Activated CD4-positive, alpha-beta T cell treated with anti-CD3 and anti-CD28 coated beads for 4 hours (primary cell): ENCODE results near the gene DNAH11.
"Not testable (repeated sequence)": the region's sequence is repeated elsewhere in the genome, so short reads cannot be mapped to it uniquely, and the experiment has no call there.

Experiments used
- DNase-seq, 2 donors: peaks; one replicate each; pipeline ENCODE4 v3.0.0-alpha.2; 2020

DNAH11 gene

DNA sequence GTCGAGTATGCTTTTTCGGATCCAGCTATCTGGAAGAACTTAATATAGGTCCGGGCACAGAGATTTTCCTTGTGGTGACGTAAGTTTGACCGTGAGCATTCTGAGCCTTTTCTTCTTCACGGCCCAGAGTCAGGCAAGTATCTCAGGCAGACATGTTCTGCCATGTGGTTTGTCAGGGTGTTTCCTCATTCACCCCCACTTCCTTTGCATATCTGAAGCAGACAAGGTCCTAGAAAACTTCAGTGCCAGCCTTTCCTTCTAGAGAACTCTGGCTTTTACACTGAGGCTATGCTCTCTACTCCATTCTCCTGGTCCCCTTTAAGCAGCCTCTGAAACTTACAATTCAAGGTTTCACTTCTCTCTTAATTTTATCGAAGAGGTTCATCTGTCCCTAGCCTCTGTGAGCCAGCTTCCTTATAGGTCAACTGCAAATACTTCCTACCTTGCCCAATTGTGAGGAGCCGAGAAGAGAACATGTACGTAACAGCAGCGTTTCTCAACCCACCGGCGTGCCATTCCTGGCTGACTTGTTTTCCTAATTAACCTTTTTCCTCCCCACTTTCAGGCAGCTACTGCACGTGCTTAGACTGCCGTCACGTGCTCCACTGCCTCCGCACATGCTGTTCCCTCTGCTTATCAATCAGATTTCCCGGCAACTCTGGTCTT, 355.6 kb downstream of the DNAH11 start:
- peak in 1 of 2 donors; percentile 7 for DNase-seq

- no peak for DNase-seq
Measured at GRCh38 chr7:21902240-21902639, 359.4 kb downstream of the DNAH11 start.

DNA sequence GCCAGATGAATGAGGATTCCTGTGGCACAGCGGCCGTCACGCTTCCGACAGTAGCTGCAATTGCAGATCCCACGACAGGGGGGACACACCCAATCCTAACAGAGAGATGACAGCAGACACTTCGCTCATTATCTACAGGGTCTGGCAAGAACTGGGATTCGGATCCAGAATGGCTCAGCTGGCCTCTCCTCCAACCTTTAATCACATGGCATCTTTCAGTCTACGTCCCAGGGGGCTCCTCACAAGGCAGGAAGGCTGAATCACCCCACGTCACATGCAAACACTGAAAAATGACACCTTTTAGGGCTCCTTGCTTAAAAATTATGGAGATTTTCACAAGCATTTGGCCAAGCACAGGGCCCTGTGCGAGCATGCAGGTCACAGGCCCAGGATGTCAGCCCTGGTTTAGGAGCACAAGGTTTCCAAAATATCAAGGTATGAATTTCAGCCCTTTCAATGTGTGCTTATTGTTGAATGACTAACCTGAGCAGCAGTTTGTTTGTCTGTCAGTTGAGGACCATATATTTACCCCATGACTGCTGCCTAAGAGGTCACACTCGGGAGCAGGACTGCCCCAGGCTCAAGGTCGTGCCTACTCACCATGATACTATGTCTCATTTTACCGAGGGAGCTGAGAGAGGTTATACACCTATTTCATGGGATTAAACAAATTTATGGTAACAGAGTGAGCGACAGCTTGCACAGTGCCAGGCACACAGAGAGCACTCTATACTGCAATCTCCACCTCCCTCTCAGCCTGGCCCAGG, 360.4 kb downstream of the DNAH11 start:
- no peak for DNase-seq

DNA sequence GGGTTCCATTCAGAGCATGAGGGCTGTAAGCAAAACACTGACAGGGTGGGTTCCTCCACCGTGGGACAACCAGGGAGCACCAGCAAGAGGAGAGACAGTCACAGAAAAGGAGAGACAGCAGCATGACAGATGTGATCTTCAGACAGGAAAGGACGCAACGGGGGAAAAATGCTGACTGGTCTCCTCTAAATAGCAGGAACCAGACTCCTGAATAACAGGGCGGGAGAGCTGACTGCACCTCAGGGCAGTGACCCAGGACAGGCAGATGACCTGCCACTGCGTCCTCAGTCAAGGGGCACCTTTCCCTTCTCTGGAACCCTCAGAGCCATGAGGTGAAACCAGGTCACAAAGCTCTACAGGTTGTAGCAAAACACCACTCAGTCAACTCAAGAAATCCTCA, 365.9 kb downstream of the DNAH11 start:
- DNase-seq: no peak

GRCh38 chr7:21910253-21910652, 367.4 kb downstream of the DNAH11 start:
- no peak for DNase-seq

DNA sequence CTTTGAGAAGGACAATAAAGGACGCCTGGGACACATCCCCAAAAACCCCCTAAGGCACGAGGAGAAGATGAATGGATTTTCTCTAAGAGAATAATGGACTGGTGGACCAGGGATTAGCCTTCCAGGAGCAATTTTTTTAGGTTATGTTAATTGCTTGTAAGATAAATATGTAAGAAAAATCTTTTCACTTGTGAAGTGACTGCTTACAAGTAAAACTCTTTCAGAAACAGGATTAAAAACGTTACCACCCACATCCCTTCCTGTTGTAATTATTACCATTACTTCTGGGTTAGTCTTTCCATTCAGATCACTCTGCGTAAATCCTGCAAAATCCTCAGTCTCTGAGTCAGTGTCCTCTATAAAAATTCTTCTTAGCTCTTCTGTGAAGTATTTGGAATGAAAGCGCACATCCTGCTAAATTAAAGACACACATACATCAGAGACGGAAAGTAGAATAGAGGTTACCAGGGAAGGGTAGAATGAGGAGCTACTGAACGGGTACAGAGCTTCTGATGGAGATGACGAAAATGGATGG, 368.6 kb downstream of the DNAH11 start:
- DNase-seq: no peak

DNA sequence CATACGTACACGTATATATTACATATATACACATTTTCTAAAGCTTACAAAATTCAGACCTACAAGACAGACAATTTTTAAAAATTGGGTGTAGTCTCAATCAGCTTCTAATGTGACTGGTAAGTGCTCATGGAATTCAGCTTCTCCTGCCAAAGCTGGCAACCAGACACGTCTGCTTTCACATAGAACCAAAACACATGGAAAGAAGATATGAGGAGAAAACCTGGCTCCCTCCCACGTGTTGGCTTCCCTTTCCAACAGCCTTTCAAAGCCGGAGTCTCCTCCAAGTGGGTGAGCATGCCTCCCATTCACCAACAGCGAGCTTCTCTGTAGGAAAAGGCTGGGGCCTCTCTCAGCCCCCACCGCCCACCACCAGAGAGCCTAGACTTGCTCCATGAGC, 369.5 kb downstream of the DNAH11 start:
- DNase-seq: no peak

DNA sequence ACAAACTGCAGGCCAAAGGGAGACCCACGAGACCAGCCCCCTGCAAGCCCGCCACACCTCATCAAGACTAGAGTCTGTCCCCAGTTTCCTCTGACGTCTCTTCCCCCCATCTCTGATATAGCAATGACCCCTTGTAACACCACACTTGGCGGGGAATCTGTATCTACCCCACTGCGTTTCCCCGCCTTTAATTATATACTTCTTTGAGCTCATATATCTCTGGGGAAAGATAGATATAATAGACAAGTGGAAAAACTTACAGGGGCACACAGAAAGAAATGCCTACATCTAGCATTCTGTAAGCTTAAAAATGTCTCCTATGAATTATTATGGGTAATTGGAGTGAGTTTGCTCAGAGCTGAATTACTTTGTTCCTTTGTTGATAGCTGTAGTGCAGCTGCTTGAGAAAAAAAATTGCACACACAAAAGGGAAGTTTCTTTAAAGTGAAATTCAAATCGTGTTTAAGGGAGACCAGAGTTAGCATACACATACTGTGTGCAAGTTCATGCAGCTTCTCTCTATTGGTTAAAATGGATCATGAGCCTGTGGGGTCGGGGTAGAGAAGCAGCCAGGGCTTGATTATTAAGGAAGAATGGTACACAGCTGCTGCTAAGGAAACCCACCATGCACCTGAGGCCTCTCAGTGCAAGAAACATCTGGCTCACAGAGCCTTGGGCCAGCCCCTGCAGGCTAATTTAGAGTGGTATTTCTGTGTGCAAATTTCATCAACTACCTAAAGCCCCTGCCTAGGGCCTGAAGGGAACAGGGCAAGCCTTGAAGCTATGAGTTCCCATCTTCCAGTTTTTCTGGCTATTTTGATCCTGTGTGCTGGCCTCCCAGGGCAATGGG, 370.3 kb downstream of the DNAH11 start:
- no peak for DNase-seq

DNA sequence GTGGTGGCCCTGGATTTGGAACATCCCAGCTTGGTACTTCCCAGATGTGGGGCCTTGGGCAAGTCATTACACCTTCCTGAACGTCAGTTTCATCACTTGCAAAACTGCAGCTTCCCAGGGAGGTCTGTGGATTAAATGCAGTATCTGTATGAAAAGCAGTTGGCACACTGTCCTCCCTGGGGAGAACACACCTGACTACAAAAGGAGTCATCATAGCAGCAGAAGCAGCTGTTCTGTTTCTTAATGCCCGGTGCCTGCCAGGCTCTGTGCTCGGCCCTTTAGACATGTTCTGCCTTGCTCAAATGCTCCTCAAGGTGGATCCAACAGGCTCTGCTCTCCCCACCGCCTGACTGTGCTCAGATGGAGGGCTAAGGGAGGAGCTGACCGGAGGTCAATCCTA, 371.8 kb downstream of the DNAH11 start:
- no peak for DNase-seq

DNA sequence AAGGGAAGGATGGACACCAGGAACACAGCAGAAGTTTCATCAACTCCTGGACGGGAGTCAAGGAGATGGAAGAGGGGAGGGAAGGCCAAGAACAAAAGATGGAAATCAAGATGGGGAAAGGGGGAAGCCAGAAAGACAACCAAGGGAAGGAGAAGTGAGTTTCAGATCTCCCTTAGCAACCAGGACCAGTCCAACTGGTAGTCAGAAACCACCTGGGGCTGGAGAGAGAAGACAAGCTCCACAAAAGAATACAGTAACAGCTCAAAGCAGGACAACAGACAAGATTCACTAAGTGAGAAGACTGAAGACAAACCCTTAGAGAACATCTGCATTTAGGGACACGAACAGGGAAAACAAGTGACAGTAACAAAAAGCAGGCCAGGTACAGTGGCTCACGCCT, 372.3 kb downstream of the DNAH11 start:
- no peak for DNase-seq

DNA sequence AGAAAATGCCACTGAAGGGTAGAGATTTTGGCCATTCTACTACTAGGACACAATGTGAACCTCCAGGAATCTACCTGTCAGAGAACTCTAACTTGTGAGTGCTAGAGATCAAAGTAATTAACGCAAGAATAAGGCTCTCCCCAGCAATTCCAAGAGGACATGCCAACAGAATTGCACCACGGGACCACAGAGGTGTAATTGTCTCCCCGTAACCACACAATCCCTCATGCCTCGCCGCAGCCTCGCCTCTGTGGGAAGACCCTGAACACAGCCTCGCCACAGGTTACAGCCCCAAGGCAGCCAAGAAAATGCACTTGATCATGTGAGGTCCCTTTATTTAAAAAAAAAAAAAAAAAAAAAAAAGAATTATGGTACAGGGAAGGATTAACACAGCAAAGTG, 373.3 kb downstream of the DNAH11 start:
- no peak for DNase-seq

DNA sequence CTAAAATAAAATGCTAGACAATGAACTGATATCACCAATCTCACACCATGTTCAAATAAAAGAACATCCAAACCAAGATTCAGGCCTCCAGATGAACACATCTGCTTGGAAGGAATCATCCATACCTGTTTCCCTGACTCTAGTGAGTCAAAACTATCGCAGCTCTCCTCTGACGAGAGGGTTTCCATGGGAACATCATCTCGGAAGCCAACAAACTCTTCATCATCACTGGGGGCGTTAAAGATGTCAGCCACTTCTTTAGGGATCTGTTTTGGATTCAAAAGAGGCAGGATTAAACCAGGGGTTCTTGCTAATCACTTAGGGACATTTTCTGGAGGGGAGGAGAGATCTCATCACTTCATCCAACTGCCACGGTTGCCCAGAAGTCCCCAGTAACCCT, 373.8 kb downstream of the DNAH11 start:
- DNase-seq: no peak

DNA sequence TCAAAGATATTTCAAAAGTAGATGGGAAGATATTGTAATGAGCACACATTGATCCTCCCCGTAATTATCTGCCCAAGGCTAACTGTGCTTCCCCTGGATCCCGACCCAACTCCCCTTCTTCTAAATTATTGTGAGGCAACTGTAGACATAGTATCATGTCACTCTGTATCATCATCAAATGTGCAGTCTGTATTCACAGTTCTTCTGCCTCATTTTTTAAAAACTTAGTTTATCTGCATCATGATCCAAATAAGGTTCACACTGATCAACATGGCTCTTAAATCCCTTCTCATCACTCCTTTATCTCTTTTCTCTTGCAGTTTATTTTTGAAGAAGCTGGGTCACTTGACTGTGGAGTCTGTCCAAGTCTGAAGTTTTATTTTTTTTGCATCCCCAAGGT, 375.4 kb downstream of the DNAH11 start:
- DNase-seq: no peak

GRCh38 chr7:21920936-21921335, 378.1 kb downstream of the DNAH11 start:
- no peak for DNase-seq

- no peak for DNase-seq
Measured at GRCh38 chr7:21922605-21923004, 379.8 kb downstream of the DNAH11 start.

- no peak for DNase-seq
Measured at GRCh38 chr7:21923658-21924057, 380.8 kb downstream of the DNAH11 start.

DNA sequence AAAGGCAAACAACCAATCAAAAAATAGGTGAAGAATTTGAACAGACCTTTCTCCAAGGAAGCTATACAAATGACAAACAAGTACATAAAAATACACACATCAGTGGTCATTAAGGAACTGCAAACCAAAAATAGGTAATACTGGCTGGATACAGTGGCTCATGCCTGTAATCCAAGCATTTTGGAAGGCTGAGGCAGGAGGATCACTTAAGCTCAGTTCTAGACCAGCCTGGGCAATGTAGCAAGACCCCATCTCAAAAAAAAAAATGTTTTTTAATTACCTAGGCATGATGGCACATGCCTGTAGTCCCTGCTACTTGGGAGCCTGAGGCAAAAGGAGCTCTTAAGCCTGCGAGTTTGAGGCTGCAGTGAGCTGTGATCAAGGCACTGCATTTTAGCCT, 383.6 kb downstream of the DNAH11 start:
- DNase-seq: no peak

DNA sequence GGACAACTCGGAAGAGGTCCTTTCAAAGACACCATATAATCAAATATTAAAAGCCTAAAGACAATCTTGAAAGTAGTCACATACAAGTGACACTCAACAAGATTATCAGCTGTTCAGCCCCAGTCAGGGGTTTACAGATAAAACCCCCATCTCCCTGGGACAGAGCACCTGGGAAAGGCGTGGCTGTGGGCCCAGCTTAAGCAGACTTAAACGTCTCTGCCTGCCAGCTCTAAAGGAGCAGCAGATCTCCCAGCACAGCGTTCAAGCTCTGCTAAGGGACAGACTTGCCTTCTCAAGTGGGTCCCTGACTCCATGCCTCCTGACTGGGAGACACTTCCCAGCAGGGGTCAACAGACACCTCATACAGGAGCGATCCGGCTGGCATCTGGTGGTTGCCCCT, 384.9 kb downstream of the DNAH11 start:
- DNase-seq: no peak

DNA sequence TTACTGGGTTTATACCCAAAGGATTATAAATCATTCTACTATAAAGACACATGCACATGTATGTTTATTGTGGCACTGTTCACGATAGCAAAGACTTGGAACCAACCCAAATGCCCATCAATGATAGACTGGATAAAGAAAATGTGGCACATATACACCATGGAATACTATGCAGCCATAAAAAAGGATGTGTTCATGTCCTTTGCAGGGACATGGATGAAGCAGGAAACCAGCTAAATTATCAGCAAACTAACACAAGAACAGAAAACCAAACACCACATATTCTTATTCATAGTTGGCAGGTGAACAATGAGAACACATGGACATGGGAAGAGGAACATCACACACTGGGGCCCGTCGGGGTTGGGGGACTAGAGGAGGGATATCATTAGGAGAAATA, 390.5 kb downstream of the DNAH11 start:
- DNase-seq: not testable (repeated sequence)

- no peak for DNase-seq
Measured at GRCh38 chr7:21934808-21935207, 392.0 kb downstream of the DNAH11 start.

DNA sequence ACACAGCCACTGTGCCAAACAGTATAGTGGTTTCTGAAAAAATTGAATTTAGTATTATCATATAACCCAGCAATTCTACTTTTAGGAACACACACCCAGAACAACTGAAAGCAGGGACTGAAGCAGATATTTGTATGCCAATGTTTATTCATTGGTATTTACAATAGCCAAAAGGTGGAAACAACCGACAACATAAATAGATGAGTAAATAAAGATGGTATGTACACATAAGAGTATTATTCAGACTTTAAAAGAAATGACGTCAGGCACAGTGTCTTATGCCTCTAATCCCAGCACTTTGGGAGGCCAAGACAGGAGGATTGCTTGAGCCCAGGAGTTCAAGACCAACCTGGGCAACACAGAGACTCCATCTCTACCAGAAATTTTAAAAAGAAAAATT, 395.6 kb downstream of the DNAH11 start:
- DNase-seq: no peak

DNA sequence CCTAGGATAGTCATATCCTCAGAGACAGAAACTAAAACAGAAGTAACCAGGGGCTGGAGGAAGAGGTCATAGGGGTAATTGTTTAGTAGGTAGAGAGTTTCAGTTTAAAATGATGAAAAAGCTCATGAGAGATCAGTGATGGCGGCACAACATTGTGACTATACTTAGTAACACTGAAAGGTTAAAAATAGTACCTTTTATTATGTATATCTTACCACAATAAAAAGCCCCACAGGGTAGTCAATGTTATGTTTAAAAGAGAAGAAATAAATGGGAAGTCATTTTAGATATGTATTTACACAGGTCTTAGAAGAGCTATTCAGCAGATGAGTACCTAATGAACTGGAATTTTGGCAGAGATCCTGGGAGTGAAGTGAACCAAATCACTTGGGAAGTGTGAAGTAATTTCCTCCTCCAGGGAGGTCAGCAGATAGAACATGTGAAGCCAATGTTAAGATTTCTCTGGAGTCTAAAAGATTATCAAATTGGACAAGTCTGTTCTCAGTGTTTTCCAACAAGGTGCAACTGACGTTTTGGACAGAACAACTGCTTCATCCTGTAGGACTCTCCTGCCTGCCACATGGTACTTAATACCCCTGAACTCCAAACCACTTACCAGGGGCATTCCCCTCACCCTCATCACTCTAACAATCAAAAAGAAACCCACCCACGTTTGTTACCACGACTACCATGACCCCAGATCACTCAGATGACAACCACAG, 396.5 kb downstream of the DNAH11 start:
- DNase-seq: no peak

- no peak for DNase-seq
Measured at GRCh38 chr7:21939858-21940372, 397.1 kb downstream of the DNAH11 start.
